ENCODE data around the gene HS3ST4.

HS3ST4 gene

DNA sequence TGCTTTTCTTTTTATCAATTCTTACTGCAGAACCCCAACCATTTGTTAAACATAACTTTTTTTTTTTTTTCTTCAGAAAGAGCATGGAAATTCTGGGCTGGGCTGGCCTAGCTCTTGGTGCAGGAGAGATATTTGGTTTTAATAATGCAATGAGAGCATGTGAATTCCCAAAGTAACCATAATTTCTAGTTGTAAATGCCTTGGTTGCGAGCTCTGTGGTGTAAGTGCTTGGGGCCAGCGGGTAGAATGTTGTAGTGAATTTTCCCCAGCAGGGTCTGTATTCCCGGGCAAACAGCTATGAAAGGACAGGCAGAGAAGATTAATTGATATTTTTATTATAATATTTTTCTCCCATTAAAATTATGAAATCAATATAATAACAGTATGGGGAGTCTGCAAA, 465.6 kb downstream of the HS3ST4 start:
- Histone ChIP-seq H2AFZ (ENCODE audit: low read depth) (no peak overlapping the region), H3K36me3 (ENCODE audit: insufficient read depth) (no peaks in the 10 kb centered on the region), H3K4me2 (no peak overlapping the region), H3K27me3 (ENCODE audit: insufficient read depth, low read depth) (no peaks in the 10 kb centered on the region), H3K9ac (no peak overlapping the region), H3K4me1 (ENCODE audit: low read depth, poor library complexity, severe bottlenecking) (no peaks in the 10 kb centered on the region), H3K4me3 (IDR thresholded peaks at IDR 0.05; ENCODE audit: insufficient read depth, low read depth, low read length) (no peak overlapping the region), H4K20me1 (ENCODE audit: insufficient read depth) (no peaks in the 10 kb centered on the region), H3K27ac (no peak overlapping the region), H3K79me2 (ENCODE audit: insufficient read depth, low read depth) (no peaks in the 10 kb centered on the region)
- TF ChIP-seq, protein P1, sequence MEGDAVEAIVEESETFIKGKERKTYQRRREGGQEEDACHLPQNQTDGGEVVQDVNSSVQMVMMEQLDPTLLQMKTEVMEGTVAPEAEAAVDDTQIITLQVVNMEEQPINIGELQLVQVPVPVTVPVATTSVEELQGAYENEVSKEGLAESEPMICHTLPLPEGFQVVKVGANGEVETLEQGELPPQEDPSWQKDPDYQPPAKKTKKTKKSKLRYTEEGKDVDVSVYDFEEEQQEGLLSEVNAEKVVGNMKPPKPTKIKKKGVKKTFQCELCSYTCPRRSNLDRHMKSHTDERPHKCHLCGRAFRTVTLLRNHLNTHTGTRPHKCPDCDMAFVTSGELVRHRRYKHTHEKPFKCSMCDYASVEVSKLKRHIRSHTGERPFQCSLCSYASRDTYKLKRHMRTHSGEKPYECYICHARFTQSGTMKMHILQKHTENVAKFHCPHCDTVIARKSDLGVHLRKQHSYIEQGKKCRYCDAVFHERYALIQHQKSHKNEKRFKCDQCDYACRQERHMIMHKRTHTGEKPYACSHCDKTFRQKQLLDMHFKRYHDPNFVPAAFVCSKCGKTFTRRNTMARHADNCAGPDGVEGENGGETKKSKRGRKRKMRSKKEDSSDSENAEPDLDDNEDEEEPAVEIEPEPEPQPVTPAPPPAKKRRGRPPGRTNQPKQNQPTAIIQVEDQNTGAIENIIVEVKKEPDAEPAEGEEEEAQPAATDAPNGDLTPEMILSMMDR (conservative IDR thresholded peaks at IDR 0.05; ENCODE audit: low read depth, low read length): no peak

DNA sequence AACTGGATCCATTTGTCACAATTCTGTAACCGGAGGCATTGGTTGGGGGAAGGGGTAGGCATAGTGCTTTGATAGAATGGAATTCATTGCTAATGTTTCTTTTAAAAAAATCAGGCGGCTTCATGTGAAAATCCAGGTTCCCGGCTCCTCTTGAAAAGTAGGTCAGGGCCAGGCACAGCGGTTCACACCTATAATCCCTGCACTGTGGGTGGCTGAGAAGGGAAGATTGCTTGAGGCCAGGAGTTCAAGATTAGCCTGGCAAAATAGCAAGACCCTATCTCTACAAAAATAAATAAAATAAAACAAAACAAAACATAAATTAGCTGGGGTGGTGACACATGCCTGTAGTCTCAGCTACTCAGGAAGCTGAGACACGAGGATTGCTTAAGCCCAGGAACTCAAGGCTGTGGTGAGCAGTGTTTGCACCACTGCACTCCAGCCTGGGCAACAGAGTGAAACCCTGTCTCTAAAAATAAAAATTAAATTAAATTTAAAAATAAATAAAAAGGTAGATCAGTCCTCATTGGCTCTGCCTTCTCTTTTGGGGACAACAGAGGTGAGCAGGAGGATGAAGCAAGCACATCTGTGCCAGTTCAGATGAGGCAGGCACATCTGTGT, 466.5 kb downstream of the HS3ST4 start:
- H3K27me3 ChIP-seq (ENCODE audit: insufficient read depth, low read depth): no peaks in the 10 kb centered on the region
- H3K4me1 ChIP-seq (ENCODE audit: low read depth, poor library complexity, severe bottlenecking): no peaks in the 10 kb centered on the region
- no peak overlapping the region for H3K27ac ChIP-seq
- no peak overlapping the region for H2AFZ ChIP-seq (ENCODE audit: low read depth)
- no peaks in the 10 kb centered on the region for H4K20me1 ChIP-seq (ENCODE audit: insufficient read depth)
- TF ChIP-seq, protein P1 (conservative IDR thresholded peaks at IDR 0.05; ENCODE audit: low read depth, low read length): no peak
- no peaks in the 10 kb centered on the region for H3K79me2 ChIP-seq (ENCODE audit: insufficient read depth, low read depth)
- H3K36me3 ChIP-seq (ENCODE audit: insufficient read depth): no peaks in the 10 kb centered on the region
- H3K9ac ChIP-seq: no peak overlapping the region
- no peak overlapping the region for H3K4me2 ChIP-seq
- no peak overlapping the region for H3K4me3 ChIP-seq (IDR thresholded peaks at IDR 0.05; ENCODE audit: insufficient read depth, low read depth, low read length)

DNA sequence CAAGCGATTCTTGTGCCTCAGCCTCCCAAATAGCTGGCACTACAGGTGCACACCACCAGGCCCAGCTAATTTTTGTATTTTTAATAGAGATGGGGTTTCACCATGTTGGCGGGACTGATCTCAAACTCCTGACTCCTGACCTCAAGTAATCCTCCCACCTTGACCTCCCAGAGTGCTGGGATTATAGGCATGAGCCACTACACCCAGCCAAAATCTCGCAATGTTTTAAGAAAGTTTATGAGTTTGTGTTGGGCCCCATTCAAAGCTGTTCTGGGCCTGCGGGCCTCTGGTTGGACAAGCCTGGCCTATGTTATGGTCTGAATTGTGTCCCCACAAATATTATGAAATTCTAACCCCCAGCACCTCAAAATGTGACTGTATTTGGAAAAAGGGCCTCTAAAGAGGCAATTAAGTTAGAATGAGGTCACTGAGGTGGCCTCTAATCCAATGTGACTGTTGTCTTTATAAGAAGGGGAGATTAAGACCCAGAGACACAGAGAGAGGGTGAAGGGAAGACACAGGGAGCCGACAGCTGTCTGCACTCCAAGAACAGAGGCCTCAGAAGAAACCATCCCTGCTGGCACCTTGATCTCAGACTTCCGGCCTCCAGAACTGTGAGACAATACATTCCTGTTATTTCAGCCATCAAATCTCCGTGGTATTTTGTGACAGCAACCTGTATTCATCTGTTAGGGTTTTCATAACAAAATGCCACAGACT, 469.9 kb downstream of the HS3ST4 start:
- no peak overlapping the region for H2AFZ ChIP-seq (ENCODE audit: low read depth)
- no peaks in the 10 kb centered on the region for H3K27me3 ChIP-seq (ENCODE audit: insufficient read depth, low read depth)
- no peak overlapping the region for H3K4me2 ChIP-seq
- H3K27ac ChIP-seq: no peak overlapping the region
- TF ChIP-seq, protein P1 (conservative IDR thresholded peaks at IDR 0.05; ENCODE audit: low read depth, low read length): no peak
- H4K20me1 ChIP-seq (ENCODE audit: insufficient read depth): no peaks in the 10 kb centered on the region
- H3K79me2 ChIP-seq (ENCODE audit: insufficient read depth, low read depth): no peaks in the 10 kb centered on the region
- no peak overlapping the region for H3K9ac ChIP-seq
- H3K4me3 ChIP-seq (IDR thresholded peaks at IDR 0.05; ENCODE audit: insufficient read depth, low read depth, low read length): no peak overlapping the region
- H3K4me1 ChIP-seq (ENCODE audit: low read depth, poor library complexity, severe bottlenecking): no peaks in the 10 kb centered on the region
- no peaks in the 10 kb centered on the region for H3K36me3 ChIP-seq (ENCODE audit: insufficient read depth)

DNA sequence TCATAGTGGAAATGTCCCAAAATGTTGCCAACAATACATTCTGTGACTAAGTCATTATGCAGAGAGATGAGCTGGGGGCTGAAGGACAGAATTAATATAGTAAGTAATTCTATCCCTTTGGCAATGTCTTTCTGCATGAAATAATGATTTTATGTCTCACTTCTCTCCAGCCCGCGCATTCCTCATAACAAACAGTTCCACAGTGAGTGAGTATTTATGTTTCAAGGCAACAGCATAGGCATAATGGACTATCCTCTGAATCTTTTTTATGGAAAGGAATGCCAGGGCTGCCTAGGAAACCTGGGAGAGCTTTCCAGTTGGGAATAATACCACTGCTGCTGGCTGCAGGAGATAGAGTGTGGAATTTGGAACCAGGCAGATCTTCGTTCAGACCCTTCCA, 477.7 kb downstream of the HS3ST4 start:
- Histone ChIP-seq H4K20me1 (ENCODE audit: insufficient read depth) (no peaks in the 10 kb centered on the region; the same call in 1 of the 2 replicates), H3K4me3 (IDR thresholded peaks at IDR 0.05; ENCODE audit: insufficient read depth, low read depth, low read length) (no peak overlapping the region), H3K36me3 (ENCODE audit: insufficient read depth) (no peaks in the 10 kb centered on the region), H3K27me3 (ENCODE audit: insufficient read depth, low read depth) (no peaks in the 10 kb centered on the region), H3K4me2 (no peak overlapping the region), H2AFZ (ENCODE audit: low read depth) (no peak overlapping the region), H3K79me2 (ENCODE audit: insufficient read depth, low read depth) (no peaks in the 10 kb centered on the region), H3K9ac (no peak overlapping the region), H3K4me1 (ENCODE audit: low read depth, poor library complexity, severe bottlenecking) (no peaks in the 10 kb centered on the region), H3K27ac (no peak overlapping the region)
- TF ChIP-seq, protein P1 (conservative IDR thresholded peaks at IDR 0.05; ENCODE audit: low read depth, low read length): no peak
